Cerebellar nuclear complex (tissue), 1 donor: ENCODE data around the gene SLC25A1.

Experiments used
- DNase-seq, 2 experiments: peaks; one replicate each; lab custom pipeline; 2025; lab: John Stamatoyannopoulos, UW

The SLC25A1 gene

DNA sequence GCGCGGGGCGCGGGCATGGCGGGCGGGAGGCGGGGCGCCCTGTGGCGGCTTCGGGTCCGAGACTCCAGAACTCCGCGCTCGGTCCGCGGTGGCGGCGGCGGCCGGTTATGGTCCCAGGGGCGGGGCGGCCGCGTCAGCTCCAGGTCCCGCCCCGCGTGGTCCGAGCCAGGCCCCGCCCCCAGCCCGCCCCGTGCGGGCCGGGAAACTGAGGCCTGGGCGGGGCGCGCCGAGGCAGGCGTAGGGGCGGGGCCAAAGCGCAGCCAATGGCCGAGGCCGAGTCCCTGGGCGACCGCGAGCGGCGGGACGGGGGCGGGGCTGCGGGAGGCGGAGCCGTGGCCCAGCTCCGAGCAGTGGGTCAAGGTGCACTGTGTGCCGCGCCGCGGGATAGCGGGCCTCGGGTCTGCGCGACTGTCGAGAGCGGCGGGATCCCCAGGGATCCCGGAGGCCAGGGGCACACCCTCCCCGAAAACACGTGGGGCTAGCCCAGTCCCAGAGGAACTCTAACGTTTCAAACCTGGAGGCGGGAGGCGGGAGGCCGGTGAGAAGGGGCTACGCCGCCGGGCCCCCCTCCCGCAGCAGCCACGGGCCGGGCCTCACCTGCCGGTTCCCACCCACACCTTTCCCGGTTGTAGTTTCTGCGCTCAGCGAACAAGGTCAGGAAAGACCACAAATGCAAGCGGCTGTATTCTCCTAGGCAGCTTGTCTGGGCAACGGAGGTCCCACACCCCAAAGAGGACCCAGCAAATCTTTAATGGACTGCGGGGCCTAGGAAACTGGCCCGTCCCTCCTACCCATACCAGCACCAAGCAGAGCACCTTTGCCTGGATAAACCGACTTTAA is at the start of gene SLC25A1:
TSS of gene SLC25A1 (minus strand) at position 80 of the 840 bp plus-strand sequence. CDS start at position 17, 63 bp downstream.
- peak in 1 of 2 experiments; percentile 47 for DNase-seq

DNA sequence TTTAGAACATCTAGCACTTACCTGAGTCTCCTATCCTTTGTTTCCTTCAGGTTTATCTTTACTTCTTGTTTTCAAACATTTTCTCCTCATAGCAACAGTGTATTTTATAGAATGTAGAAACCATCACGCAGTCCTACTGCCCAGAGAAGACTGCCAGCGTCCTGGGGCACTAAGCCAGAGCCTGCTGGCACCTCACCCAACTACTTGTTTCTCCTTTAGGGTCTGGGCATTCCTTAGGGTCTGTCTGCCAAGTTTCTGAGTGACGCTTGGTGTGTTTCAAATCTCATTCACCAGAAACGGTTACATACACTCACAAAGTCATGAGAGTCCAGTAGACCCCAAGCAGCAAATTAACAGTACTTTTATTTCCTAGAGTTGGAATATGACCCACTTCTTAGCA is 49.6 kb upstream of the SLC25A1 start:
- no peak for DNase-seq

DNA sequence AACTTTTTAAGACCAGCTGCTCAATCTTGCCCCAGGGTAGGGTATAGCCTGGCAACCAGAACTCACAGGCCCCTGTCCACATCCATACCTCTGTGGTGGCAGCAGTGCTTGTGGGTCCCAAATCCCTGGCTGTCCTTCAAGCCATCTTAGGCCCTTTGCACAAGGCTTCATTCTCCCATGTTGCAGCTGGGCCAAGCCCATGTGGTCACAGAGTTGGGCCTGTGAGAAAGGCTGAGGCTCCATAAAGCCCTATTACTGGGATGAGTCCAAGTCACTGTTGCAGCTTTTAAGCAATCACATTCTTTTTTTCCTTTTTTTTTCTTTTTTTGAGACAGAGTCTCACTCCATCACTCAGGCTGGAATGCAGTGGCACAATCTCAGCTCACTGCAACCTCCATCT is 47.9 kb upstream of the SLC25A1 start:
- DNase-seq, result no peak

DNA sequence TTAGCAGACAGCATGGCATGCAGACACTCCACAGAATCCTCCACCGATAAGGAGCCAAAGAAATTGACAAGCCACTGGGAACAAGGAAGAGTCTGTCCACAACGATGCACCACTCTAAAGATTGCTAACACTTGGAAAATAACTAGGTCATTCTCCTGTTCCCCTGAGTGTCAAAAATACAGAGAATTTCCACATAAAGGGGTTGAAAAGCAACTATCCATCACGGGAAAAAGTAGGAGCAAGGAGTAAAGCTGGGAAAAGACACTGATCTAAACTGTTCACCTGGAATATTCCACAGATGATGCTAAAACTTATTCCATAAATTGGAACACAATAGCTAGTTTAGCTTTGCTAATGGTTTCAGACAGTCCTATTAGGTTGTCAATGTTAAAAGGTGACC is 47.0 kb upstream of the SLC25A1 start:
- no peak for DNase-seq

DNA sequence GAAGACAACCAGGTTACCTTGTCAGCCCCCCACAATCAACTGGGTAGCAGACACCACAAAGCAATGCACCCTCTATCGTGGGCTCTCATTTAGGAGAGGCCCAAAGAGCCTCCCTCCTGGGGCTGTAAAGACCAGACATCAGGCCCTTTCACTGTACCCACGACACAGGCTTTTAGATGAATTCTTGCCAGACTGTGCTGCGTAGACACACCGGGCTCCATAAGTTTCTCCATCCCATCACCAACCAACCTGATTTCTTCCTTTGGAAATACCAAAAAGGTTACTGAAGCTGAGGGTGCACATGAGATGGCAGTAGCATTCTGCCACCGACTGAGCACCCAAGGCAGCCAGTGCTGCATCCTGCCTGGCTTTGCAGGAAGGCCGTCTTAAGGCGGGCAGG is 46.4 kb upstream of the SLC25A1 start:
- DNase-seq, result no peak

DNA sequence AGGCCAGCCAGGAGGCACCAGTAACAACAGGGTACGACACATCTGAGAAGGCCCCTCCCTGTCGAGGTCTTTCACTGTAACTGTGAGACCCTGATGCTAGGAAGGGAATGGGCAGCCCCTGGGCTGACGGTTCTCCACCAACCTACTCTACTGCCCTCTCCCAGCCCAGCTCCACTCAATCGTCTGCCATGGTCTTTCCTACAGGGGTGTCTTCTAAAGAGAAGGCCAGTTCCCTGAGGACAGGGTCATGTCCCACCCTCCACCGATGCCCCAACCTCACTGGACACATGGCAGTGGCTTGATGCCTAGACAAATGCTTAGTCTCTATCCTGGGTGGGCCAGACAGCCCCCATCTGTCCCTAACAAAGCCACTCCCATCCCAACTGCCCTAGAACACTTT is 46.0 kb upstream of the SLC25A1 start:
- no peak for DNase-seq

DNA sequence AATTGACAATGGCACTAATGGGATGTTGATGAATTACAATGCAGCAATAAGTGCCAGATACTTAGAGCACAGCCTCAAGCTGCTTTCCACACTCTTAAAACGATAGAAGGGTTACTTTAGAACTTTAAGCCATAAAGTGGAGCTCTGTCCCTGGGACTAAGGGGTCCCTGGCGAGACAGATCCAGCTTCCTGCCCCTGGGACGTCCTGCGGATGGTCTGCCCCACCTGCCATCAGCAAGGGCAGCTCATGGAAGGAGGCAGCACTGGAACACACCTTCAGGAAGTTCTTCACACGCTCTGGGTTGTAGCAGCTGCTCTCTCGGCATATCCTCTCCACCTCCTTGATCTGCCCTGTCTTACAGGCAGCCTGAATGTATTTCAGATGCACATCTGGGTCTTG is 45.1 kb upstream of the SLC25A1 start:
- DNase-seq, result no peak

DNA sequence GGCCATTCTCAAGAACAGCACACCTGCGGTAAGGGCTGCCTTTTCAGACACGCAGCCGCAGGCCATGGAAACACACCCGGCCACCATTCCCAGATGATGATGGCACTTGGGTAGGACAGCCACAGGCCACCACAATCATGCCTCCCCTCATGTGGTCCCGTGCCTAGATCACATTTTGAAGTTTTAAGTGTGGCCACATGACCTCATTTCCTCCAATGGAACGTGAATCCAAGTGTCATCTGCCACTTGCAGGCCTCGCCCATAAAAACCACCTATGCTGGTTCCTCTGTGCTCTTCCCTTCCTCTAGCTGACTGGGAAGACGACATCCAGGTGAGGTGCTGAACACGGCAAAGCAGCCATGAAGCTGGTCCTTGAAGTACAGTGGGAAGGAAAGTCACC is 44.6 kb upstream of the SLC25A1 start:
- no peak for DNase-seq

DNA sequence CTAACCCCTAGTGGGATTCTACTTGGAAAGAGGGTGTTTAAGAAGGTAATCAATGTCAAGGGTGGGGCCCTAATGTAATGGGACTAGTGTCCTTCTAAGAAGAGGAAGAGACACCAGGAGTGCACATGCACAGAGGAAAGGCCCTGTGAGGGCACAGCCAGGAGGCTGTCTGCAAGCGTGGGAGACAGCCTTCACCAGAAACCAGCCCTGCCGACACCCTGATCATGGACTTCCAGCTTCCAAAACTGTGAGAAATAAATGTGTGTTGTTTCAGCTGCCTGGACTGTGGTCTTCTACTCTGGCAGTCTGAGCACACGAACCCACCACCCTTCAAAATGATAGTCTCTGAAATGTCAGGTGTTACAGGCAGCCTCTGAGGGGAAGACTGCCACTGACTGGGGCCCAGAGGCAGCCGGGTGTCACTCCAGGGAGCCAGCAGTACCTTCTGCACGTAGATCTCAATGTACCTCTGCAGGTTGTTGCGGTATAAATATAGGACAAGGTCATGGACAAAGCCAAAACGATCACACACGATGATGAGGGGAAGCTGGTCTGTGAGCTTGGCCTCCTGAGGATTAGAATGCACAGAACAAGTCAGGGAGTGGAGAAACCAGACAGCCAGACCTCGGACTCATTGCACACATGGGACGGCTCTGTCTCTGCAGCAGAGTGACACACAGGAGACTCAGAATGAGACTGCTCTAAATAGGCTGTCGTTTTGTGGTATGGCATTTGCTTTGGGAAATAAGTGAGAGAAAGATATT is 43.9 kb upstream of the SLC25A1 start:
- DNase-seq, result no peak

DNA sequence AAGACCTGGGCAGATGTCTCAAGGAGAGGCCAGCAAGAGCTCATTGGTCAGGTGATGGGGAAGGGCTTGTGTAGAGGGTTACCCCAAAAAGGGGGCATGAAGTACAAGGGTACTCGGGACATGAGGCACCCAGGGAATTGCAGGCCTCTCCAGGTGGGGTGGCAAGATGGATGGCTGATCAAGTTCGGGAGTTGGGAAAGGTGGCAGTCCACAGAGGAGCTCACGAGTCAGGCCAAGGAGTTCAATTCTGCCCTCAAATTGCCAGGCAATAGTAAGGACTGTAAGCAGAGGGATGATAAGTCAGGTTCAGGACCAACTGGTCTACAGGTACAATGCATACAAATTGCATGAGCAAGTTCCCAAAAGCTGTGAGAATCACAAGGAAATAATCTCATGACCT is 42.3 kb upstream of the SLC25A1 start:
- no peak for DNase-seq

DNA sequence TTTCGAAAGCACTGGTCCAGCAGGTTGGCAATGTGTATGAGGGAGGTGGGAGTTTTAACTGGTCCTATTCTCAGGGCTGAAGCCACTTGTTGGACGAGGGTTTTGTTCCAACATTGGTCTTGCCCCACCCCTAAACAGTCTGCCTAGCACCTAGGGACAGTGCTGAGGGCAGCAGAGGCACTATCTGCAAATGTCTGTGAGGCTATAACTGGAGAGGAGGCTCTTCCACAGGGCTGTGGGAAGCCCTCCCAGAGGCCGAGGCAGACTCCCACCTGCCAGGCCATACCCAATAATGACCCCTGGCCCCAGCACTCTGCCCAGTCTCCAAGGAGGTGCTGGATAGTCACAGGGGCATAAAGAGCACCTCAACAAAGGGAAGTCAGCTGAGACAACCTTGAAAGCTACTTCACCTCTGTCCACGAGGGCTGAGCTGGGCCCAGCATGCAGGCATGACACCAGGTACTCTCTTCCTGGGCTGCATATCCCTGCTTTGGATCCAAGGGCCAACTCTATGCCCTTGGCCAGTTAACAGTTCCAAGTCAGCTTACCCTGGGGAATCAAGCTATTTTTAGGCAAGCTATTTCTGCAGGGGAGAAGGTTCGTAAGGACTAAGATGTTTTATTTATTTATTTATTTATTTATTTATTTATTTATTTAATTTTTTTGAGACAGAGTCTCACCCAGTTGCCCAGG is 40.2 kb upstream of the SLC25A1 start:
- no peak for DNase-seq

DNA sequence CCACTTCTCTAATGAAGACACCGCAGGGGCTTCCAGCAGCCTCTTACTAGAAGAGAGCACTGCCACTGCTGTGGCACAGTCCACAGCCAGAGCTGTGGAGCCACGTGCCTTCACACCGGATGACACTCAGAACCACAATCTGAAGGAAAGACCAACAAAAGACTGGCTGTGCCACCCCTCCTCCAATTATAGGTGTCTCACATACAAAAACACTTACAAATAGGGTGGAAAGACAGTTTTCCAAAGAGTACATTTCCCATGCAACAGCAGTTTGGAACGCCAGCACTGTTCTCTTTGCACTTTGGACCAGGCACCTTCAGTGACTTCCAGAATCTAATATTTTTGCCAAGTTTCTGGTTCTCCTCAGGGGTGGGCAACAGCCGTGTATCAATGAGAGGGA is 38.0 kb upstream of the SLC25A1 start:
- no peak for DNase-seq

DNA sequence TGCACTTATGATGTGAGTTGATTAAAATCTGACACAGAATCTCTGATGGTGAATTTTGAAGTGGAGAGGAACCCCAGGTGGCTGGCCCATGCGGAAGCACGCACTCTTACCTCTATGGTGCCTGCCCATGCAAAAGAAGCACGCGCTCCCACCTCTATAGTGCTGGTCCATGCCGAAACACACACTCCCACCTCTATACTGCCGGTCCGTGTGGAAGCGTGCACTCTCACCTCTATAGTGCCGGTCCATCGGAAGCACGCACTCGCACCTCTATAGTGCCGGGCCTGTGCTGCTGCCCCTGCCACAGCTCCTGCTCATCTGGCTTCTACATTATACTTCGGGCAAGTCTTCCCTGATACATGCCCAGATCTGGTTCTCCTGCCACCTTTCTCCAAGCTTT is 36.8 kb upstream of the SLC25A1 start:
- no peak for DNase-seq

DNA sequence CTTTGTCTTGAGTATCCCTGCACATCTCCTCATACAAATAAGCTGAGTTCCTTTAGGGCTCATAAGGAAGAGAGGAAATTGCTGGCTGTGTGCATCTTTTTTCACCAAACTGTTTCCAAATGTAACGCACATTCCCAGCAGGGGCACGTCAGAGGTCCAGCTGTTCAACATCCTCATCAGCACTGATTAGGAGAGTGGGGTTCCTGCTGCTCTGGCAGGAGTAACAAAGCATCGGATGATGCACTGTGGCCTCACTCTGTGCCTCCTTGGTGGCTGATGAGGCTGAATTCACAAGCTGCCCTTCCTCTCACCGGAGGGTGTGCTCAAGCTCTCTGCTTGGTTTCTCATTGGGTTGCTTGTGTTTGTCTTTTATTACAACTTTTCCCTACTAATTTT is 35.5 kb upstream of the SLC25A1 start:
- no peak for DNase-seq

DNA sequence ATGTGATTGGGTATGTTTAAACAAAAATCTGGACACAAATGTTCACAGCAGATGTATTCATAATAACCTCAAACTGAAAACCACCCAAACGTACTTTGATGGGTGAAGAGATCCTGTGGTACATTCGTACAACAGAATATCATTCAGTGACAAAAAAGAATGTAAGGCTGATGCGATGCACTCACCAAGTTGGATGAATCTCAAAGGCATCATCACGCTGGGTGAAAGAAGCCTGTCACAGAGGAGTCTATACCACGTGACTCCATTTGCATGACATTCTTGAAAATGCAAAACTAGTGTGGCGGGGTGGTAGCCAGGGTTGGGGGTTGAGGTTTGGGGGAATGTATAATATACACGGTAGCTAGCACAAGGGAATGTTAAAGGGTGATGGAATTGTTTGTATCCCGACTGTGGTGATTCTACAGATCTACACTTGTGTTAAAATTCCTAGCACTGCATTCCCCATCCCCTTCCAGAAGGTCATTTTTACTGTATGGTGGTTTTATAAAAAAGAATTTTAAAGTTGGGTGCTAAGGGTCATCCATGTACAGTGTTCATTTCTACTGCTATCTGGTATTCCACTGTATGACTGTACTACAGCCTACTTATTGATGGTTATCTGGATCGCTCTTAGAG is 35.0 kb upstream of the SLC25A1 start:
- DNase-seq, result no peak

DNA sequence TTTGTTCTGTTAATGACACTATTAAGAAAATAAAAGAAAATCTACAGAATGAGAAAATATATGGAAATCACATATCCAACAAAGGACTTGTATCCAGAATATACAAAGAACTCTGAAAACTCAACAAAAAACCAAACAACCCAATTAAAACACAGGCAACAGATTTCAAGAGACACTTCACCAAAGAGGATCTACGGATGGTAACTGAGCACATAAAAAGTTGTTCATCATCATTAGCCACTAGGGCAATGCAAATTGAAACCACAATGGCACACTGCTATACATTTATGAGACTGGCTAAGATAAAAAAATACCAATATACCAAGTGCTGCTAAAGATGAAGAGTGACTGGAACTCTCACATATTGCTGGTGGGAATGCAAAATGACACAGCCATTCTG is 34.5 kb upstream of the SLC25A1 start:
- DNase-seq, result no peak

DNA sequence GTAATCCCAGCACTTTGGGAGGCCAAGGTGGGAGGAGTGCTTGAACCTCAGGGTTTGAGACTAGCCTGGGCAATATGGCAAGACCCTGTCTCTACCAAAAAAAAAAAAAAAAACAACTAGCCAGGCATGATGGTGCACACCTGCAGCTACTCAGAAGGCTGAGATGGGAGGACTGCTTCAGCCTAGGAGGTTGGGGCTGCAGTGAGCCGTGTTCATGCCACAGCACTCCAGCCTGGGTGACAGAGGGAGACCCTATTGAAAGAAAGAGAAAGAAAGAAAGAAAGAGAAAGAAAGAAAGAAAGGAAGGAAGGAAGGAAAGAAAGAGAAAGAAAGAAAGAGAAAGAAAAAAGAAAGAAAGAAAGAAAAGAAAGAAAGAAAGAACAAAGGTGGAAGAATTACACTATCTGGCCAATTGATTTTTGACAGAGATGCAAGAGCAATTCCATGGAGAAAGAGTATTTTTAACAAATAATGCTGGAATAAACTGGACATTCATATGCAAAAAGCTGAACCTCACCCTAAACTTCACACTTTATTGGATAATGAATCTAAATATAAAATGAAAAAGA is 33.9 kb upstream of the SLC25A1 start:
- no peak for DNase-seq

DNA sequence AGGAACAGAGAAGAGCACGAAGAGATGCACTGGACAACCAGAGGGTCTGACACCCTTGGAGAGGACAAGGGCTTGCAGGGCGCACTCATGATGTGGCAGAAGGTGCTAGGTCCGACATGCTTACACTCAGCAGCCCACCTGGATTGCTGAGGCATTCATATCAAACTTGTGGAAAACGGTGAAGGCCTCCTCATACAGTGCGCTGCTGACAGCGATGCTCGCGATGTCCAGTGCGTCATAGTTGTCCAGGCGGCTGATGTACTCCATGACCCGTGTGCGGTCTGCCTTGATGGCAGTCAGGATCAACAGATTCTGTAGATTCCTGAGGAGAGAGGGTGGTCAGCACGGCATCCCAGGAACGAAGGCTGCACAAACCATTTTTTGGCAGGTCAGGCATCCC is 31.7 kb upstream of the SLC25A1 start:
- DNase-seq, result no peak

DNA sequence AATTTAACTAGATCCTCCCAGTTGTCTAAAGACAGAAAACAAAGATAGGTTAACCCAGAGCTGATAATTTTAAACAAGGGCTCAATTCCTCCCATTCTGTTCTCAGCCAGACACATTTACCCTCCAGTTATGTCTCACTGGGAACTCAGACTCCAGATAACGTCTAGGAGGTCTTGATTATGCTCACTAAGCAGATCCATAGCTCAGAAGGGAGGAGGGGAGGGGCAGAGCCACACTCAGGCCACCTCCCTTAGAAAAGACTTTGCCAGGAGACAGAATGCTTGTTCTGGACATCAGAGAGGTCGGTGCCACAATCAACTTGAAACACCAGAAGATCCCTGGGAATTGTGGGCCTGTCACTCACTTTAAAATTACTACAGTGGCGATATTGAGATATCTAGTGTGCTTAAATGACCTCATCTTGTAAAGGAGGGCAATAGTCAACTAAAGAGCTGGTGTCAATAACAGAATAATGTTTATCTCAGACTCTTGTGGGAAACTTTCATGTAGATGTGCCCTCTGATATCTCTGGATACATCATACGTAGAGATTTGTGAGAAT is 29.8 kb upstream of the SLC25A1 start:
- DNase-seq, result no peak

DNA sequence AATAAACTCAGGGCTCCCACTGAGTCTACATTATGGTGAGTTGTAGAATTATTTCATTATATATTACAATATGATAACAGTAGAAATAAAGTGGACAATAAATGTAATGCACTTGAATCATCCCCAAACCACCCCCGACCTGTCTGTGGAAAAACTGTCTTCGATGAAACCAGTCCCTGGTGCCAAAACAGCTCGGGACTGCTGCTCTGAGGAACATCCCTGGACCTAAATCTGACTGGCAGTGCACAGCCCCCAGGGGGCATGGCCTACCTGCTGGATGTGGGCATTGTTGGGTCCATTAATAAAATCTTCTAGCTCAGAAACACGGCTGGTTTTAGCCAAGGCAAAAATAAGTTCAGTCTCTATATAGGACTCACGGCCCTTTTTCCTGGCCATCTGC is 29.3 kb upstream of the SLC25A1 start:
- DNase-seq, result no peak

DNA sequence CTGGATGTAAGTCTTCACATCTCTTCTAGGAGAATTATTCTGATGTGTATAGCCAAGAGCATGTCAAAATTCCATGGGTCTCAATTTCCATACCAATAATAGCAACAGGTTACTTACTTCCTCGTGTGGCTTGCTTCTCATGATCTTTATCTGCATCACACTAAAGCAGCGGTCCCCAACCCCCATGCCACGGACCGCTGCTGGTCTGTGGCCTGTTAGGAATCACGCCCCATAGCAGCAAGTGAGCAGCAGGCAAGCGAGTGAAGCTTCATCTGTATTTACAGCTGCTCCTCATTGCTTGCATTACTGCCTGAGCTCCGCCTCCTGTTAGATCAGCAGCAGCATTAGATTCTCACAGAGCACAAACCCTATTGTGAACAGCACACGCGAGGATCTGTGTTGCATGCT is 28.9 kb upstream of the SLC25A1 start:
- DNase-seq, result no peak

DNA sequence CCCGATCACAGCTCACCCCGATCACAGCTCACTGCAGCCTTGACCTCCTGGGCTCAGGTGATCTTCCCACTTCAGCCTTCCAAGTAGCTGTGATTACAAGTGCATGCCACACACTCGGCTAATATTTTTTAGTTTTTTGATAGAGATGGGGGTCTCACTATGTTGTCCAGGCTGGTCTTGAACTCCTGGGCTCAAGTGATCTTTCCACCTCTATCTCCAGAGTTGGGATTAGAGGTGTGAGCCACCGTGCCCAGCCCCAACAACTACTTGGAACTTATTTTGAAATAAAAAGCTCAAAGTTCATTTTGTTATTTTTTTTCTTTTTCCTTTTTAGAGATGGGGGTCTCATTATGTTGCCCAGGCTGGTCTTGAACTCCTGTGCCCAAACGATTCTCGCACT is 27.8 kb upstream of the SLC25A1 start:
- DNase-seq, result no peak
